ENCODE results near the gene SOAT2.

- TF ChIP-seq, protein P1, sequence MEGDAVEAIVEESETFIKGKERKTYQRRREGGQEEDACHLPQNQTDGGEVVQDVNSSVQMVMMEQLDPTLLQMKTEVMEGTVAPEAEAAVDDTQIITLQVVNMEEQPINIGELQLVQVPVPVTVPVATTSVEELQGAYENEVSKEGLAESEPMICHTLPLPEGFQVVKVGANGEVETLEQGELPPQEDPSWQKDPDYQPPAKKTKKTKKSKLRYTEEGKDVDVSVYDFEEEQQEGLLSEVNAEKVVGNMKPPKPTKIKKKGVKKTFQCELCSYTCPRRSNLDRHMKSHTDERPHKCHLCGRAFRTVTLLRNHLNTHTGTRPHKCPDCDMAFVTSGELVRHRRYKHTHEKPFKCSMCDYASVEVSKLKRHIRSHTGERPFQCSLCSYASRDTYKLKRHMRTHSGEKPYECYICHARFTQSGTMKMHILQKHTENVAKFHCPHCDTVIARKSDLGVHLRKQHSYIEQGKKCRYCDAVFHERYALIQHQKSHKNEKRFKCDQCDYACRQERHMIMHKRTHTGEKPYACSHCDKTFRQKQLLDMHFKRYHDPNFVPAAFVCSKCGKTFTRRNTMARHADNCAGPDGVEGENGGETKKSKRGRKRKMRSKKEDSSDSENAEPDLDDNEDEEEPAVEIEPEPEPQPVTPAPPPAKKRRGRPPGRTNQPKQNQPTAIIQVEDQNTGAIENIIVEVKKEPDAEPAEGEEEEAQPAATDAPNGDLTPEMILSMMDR (IDR thresholded peaks at IDR 0.05), result no peak
- no peak for TF ChIP-seq POLR2AphosphoS5 (IDR thresholded peaks at IDR 0.05)
- no peak for TF ChIP-seq EP300 (IDR thresholded peaks at IDR 0.05)
These were observed 2.0 kb upstream of the SOAT2 start for GRCh38 chr12:53101266-53101665.

All from gastroesophageal sphincter (tissue), 3 donors.